Endothelial cell of umbilical vein (primary cell): ENCODE data around the gene MCEMP1.
A peak's percentile ranks its signal among the peaks of the same experiment; 100 is the strongest.

ENCODE experiments used
- EZH2 ChIP-seq: IDR thresholded peaks from 2 replicates; pipeline ENCODE4 v1.6.1; 2012; ENCODE audit warnings: borderline replicate concordance, low read depth, mild to moderate bottlenecking, moderate library complexity, low read length, inconsistent platforms; ENCODE audit not compliant: severe bottlenecking
- POLR2A ChIP-seq: IDR thresholded peaks from 2 replicates; pipeline ENCODE4 v1.6.1; 2012; ENCODE audit warnings: low read depth, mild to moderate bottlenecking, control low read depth, low read length
- TF ChIP-seq, protein P1 (sequence below), 2 donors: IDR thresholded peaks; 1 replicate in 1 of 2; 2 replicates in 1 of 2; pipeline ENCODE4 v1.5.1; 2011; ENCODE audit warnings: low read length in 2 of 2, mild to moderate bottlenecking in 2 of 2, moderate library complexity in 2 of 2, control low read depth in 1 of 2, inconsistent platforms in 1 of 2, low read depth in 1 of 2; ENCODE audit not compliant: insufficient read depth in 1 of 2; ENCODE audit errors: extremely low read depth in 1 of 2

DNA sequence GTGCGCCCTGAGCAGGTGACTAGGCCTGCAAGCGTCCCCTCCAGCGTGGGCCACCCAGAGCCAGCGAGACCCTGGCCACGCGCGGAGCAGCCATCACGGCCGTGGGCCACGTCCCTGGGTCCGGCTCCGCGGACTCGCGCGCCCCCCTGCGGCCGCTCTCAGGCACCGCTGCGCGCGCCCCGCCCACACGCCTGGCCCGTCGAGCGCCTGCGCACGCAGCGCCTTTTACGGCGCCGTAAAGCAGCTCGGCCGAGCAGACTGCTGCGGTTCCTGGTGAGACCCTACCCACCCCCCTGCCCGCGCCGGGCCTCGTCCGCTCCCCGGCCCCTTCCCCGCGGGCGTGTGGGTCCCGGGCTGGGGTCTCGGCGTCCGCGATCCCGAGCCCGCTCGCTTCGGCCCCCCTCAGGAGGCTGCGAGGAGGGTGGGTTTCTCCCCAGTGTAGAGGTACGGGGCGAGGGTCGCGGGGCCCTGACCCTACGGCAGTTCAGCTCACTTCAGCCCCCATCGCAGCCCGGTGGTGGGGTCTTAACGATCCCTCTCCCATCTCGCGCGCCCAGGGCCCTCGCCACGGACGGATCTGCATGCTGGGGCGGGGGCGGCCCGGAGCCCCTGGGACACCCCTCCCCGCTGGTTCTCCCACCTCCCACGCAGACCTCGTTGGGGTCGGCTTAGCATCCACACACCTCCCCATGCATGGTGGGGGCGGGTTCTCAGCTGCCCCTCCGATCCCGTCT is 3.9 kb downstream of the MCEMP1 start, which contains the start of gene TRAPPC5:
- TF ChIP-seq, protein P1, sequence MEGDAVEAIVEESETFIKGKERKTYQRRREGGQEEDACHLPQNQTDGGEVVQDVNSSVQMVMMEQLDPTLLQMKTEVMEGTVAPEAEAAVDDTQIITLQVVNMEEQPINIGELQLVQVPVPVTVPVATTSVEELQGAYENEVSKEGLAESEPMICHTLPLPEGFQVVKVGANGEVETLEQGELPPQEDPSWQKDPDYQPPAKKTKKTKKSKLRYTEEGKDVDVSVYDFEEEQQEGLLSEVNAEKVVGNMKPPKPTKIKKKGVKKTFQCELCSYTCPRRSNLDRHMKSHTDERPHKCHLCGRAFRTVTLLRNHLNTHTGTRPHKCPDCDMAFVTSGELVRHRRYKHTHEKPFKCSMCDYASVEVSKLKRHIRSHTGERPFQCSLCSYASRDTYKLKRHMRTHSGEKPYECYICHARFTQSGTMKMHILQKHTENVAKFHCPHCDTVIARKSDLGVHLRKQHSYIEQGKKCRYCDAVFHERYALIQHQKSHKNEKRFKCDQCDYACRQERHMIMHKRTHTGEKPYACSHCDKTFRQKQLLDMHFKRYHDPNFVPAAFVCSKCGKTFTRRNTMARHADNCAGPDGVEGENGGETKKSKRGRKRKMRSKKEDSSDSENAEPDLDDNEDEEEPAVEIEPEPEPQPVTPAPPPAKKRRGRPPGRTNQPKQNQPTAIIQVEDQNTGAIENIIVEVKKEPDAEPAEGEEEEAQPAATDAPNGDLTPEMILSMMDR (IDR thresholded peaks at IDR 0.05; ENCODE audit: extremely low read depth in 1 of 2, insufficient read depth in 1 of 2, low read depth in 1 of 2, low read length in 2 of 2), result peak; percentile 75 to 98
- TF ChIP-seq POLR2A (peak; percentile 67), EZH2 (no peak)
